GM08714 (cell line): ENCODE results near the gene GUCY2D.

ENCODE experiments used
- H3K4me3 ChIP-seq: fragments of 200-500 bp; sonication (Bioruptor generic); 2 replicates; pipeline ENCODE4 v1.5.1; 2014; ENCODE audit warnings: mild to moderate bottlenecking, low read length, inconsistent platforms
- ZNF274 ChIP-seq: IDR thresholded peaks from 2 replicates; pipeline ENCODE4 v1.6.1; 2012; ENCODE audit warnings: mild to moderate bottlenecking, low read depth, low read length

Gene GUCY2D

GRCh38 chr17:7982666-7983065, 19.7 kb upstream of the GUCY2D start:
- H3K4me3 ChIP-seq = no peak overlapping the region
- TF ChIP-seq ZNF274 = no peak

GRCh38 chr17:7984904-7985303, 17.5 kb upstream of the GUCY2D start:
- H3K4me3 ChIP-seq = no peak overlapping the region
- TF ChIP-seq ZNF274 = no peak

- H3K4me3 ChIP-seq = no peak overlapping the region
These were observed 15.1 kb upstream of the GUCY2D start for GRCh38 chr17:7987112-7987893.

GRCh38 chr17:7988750-7989178, 13.7 kb upstream of the GUCY2D start:
- no peak overlapping the region for H3K4me3 ChIP-seq
- no peak for TF ChIP-seq ZNF274

More at GRCh38 chr17:7987112-7987893, 15.1 kb upstream of the GUCY2D start:
- no peak for TF ChIP-seq ZNF274

GRCh38 chr17:7989781-7990655, 12.4 kb upstream of the GUCY2D start:
- no peak for TF ChIP-seq ZNF274

GRCh38 chr17:7992516-7992915, 9.9 kb upstream of the GUCY2D start:
- no peak for TF ChIP-seq ZNF274
- no peak overlapping the region for H3K4me3 ChIP-seq

More at GRCh38 chr17:7989781-7990655, 12.4 kb upstream of the GUCY2D start:
- peak overlapping the region; percentile 39; the same call in 1 of the 2 replicates for H3K4me3 ChIP-seq

- TF ChIP-seq ZNF274 = no peak
These were observed 9.5 kb upstream of the GUCY2D start for GRCh38 chr17:7992924-7993323.

GRCh38 chr17:7993972-7994589, 8.3 kb upstream of the GUCY2D start:
- H3K4me3 ChIP-seq = no peak overlapping the region
- TF ChIP-seq ZNF274 = no peak

More at GRCh38 chr17:7992924-7993323, 9.5 kb upstream of the GUCY2D start:
- no peak overlapping the region for H3K4me3 ChIP-seq

- no peak for TF ChIP-seq ZNF274
- no peak overlapping the region for H3K4me3 ChIP-seq
These were observed 6.7 kb upstream of the GUCY2D start for GRCh38 chr17:7995724-7996123.

- H3K4me3 ChIP-seq = no peak overlapping the region
These were observed 5.2 kb upstream of the GUCY2D start for GRCh38 chr17:7997186-7997585.

GRCh38 chr17:8002721-8003593, 542 bp downstream of the GUCY2D start:
- H3K4me3 ChIP-seq = no peak overlapping the region
- TF ChIP-seq ZNF274 = no peak

More at GRCh38 chr17:7997186-7997585, 5.2 kb upstream of the GUCY2D start:
- no peak for TF ChIP-seq ZNF274

GRCh38 chr17:8003594-8004181, 1.3 kb downstream of the GUCY2D start:
- H3K4me3 ChIP-seq = no peak overlapping the region
- TF ChIP-seq ZNF274 = no peak

GRCh38 chr17:8004899-8005298, 2.5 kb downstream of the GUCY2D start:
- no peak overlapping the region for H3K4me3 ChIP-seq
- no peak for TF ChIP-seq ZNF274
